Epidermal melanocyte (primary cell): ENCODE data around the gene C5orf15.
"Not testable (repeated sequence)": the region's sequence is repeated elsewhere in the genome, so short reads cannot be mapped to it uniquely, and the experiment has no call there.

Experiments used
- DNase-seq: peaks from one replicate; pipeline ENCODE4 v3.0.0; 2011; ENCODE audit warnings: low spot score; ENCODE audit not compliant: insufficient read length

C5orf15 gene

GRCh38 chr5:133963493-133964128, 4.8 kb downstream of the C5orf15 start:
- DNase-seq, result no peak

GRCh38 chr5:133962801-133963476, 5.5 kb downstream of the C5orf15 start:
- DNase-seq, result no peak

- DNase-seq, result no peak
These were observed 6.3 kb downstream of the C5orf15 start for GRCh38 chr5:133962131-133962530.

GRCh38 chr5:133959643-133960042, 8.8 kb downstream of the C5orf15 start:
- DNase-seq, result no peak

- no peak for DNase-seq
These were observed 10.8 kb downstream of the C5orf15 start for GRCh38 chr5:133957591-133957990.

GRCh38 chr5:133957080-133957479, 11.3 kb downstream of the C5orf15 start:
- DNase-seq, result no peak

GRCh38 chr5:133956196-133956595, 12.2 kb downstream of the C5orf15 start:
- DNase-seq, result not testable (repeated sequence)

GRCh38 chr5:133953568-133954145, 14.8 kb downstream of the C5orf15 start:
- no peak for DNase-seq

- no peak for DNase-seq
These were observed 15.5 kb downstream of the C5orf15 start for GRCh38 chr5:133952729-133953567.

GRCh38 chr5:133950821-133951612, 17.4 kb downstream of the C5orf15 start:
- no peak for DNase-seq

- no peak for DNase-seq
These were observed 19.7 kb downstream of the C5orf15 start for GRCh38 chr5:133948721-133949120.

- no peak for DNase-seq
These were observed 21.0 kb downstream of the C5orf15 start for GRCh38 chr5:133947431-133947841.

GRCh38 chr5:133945568-133945967, 22.9 kb downstream of the C5orf15 start:
- DNase-seq, result no peak

GRCh38 chr5:133944263-133945185, 23.9 kb downstream of the C5orf15 start:
- DNase-seq, result no peak

GRCh38 chr5:133943475-133943817, 25.0 kb downstream of the C5orf15 start:
- no peak for DNase-seq

- peak; percentile 40 for DNase-seq
These were observed 25.6 kb downstream of the C5orf15 start for GRCh38 chr5:133942614-133943474.

GRCh38 chr5:133941456-133942196, 26.8 kb downstream of the C5orf15 start:
- no peak for DNase-seq

GRCh38 chr5:133939668-133940067, 28.8 kb downstream of the C5orf15 start:
- no peak for DNase-seq
